CD4-positive, alpha-beta T cell treated with Interleukin-12 subunit alpha and Interleukin-12 subunit beta, for 1 hour (primary cell): ENCODE results near the gene TMEM201.

Experiments used
- DNase-seq: peaks from one replicate; pipeline ENCODE4 v3.0.0-alpha.2; 2020

Gene TMEM201

DNA sequence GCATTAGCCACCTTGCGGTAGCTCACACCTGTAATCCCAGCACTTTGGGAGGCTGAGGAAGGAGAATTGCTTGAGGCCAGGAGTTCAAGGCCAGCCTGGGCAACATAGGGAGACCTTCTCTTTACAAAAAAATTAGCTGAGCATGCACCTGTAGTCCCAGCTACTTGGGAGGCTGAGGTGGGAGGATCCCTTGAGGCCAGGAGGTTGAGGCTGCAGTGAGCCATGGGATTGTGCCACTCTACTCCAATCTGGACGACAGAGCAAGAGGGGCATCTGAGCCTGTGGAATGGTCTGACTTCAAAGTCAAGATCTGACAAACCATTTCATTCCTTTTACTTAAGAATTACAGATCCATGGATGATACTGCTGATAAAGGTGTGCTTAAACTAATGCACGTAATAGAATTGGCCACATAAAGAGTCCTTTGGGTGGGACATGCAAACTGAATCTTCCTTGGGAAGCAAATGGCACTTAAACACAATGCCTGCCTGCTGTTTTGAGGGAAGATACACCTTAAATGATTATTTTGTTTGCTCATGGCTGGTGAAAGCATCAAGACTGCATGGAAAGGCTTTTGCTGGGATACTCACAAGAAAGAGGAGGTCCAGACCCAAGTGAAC, 2.5 kb upstream of the TMEM201 start:
- DNase-seq: no peak

DNA sequence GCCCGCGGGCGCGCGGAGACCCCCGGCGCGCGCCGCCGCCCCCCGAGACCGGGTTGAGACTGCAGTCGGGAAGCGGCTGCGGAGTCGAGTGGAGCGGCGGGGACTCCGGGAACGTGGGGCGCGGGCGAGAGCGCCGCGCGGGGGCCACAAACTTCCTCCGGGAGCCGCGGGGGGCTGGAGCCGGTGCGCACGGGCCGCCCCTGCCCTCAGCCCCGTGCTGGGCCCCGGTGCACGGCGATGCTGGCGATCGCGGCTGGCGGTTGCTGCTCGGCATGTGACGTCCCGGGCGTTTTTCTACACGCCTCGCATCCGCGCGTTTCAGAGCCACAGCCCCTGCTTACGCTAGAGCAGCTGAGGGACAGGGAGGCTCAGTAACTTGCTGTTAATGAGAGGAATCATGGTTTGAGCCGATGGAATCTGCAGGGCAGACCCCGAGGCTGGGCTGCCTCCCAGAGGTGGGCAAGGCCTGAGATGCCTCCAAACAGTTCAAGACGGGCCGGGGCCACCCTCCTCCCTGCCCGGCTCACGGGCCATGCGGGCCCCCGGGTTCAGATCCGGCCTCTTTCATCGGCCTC, 520 bp downstream of the TMEM201 start:
- peak; percentile 41 for DNase-seq

DNA sequence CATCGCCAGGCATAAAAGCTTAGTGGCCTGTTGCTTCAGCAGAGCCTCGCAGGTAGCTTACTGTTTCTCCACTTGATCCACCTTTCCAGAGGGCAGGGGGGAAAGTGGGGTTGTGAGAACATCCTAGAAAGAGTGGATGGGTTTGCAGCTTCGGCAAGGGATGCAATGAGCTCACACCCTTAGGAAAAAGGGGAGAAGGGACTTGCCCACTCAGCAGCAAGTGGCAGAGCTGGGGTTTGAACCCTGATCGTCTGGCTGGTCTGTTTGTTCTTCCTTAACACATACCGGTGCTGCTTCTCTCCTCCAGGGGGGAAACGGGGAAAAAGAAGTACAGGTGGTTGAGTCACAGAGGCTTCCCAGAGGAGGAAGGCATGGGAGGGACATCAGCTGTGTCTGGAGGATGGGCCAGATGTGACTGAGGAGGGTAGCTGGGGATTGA, 1.0 kb downstream of the TMEM201 start:
- no peak for DNase-seq

DNA sequence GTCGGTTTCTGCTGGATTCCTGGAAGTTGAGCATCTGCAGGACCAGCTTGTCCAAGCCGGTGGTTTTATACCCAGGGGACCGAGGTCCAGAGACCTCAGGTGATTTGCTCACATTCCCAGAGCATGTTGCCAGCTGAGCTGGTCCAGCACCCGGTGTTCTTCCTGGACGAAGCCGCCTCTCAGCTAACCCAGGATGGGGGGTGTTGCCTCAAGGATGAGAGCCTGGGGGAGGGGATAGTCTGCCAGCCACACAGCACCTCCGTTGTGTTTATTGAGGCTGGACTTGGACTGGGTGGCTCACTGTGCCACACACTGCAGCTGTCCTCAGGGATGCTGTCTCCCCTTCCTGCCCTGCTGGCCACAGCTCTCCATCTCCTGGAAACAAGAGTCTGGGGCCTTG, 1.5 kb downstream of the TMEM201 start:
- no peak for DNase-seq

DNA sequence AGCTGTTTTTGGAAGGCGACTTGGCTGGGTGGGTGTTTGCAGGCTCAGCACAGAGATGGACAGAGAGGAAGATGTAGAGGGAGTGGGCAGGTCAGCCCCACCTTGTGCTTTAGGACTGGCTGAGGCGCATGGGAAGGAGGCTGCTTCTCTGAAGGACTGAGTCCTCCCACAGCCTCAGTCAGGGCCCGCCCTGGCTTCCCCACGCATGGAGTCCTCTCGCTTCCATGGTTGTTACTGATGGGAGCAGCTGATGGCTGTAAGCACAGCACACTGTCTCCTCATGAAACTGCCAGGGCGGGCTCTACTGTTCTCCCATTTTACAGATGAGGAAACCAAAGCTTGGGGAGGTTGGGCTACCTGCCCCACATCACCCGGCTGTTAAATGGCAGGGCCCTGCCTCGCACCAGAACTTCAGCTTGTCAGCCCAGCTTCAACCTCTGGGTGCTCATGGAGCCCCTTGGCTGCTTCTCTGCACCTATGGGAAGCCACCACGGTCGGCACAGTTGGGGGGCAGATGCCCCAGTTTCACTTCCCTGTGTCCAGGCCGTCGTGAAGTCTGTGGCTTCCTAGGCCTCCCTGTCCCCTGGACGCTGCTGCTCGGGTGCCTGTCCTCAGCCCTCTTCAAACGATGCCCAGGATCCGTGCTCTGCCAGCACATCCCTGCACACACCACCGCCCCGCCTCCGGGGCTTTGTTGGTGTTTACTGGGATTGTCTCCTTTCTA, 2.4 kb downstream of the TMEM201 start:
- no peak for DNase-seq

DNA sequence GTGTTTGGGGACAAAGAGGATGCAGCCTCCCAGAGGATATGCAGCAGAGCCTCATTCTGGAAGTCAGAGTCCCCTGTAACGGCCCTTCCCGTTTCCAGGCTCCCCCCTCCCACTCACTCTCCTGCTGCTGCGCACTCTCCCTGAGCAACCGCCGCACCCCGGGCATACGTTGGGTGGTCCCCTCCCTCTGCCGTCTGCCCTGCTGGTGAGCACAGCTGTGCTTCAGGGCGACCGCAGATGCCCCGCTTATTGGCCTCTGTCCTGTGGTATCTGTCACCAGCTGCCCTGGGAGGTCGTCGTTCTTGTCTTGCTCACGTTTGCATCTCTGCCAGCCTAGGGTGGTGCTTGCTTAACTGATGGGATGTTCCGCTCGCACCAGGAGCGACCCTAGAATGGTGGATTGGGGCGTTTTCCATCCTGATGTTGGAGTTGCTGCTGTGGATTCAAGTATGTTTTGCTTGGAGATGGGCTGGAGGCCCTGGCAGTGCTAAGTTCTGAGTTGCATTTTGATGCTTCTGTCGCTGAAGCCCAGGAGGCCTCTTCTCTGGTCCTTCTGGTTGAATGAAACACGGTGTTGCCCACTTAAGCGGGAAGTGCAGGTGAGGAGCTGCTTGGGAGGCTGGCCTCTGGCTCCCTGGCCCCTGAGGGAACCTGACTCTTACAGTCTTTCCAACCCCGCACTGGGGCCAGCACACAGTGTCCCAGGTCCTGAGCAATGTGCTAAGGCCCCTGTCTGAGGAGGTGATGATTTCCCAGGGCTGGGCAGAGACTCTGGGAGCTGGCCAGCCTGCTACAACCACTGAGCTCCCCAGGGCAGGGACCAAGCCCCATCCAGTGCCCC, 3.2 kb downstream of the TMEM201 start:
- no peak for DNase-seq

DNA sequence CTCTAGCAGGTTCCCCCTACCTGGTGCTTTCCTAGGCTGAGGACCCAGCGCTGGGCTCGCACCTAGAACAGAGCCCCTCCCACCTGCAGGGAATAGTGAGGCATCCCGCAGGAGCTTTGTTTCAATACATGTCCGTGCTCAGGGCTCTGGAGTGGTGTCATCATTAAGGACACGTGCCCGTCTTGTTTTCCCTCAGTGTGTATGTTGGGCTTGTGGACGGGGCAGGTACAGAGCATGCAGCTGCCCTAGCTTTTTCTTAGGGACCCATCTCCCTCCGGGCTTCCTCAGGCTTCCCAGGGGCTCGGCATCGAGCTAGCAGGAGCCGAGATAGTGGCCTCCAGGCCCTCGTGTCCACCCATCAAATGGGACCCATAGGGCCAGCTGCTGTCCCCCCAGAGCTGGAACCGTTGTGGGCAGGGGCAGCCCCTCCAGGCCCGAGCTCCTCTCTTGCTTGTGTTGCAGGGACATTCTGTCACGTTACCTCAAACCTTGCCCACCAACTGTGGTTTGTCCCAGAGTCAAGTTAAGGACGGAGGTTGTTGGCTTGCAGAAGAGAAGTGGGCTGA, 3.9 kb downstream of the TMEM201 start:
- DNase-seq: no peak

DNA sequence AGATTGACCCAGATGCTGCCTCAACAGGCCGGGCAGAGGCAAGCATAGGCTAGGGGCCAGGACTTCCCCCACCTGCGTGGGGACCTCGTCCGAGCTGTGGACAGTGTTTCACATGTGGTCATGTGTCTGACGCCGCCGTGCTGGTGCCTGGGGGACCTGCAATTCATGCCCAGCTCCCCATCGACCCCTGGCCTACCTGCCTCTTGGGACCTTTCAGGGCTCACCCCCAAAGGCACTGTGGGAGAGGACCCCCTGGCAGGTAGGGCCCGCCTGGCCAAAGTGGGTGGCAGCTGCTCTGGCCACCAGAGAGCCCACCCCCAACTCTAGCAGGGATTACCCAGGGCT, 4.4 kb downstream of the TMEM201 start:
- DNase-seq: no peak

DNA sequence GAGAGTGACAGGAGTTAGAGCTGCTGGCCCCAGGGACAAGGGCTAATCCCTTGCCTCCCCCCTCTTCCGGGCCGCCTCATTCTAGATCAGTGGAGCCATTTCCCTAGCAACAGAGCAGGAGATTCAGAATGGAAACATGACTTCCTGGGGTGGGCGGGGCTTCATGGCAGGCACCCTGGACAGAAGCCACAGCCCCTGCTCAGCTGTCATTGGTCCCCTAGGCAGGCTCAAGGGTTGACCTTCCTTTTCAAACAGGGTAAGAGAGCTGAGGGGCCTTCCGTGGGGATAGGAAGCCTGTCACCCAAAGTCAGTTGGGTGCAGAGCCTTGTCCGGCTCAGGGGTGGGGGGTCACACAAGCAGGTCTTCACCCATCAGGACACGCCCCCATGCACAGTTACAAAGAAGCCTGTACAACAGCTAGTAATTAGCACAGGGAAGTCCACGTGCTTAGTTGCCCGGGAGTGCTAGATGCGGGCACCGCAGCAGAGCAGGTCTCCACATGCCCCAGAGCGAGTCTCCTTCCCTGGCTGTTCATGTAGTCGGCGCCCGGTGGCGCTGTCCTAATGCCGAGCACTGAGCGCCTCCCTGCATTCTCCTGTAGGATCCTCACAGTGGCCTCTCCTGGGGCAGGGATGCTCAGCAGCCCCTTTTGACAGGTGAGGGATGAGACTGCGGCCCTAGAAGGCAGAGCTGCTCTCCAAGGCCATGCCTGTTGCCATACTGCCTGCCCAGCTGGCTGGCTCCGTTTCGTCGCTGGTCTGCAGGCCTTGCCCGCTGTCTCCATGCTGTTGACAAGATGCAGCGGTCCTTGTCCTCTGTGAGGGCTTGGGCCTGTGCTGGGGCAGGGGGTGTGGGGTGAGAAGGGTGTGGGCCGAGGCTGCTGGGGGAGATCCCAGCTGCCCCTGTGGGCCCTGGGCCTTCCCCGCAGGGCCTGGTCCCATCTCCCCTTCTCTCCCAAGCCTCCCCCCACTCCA, 5.1 kb downstream of the TMEM201 start:
- DNase-seq: peak; percentile 24

DNA sequence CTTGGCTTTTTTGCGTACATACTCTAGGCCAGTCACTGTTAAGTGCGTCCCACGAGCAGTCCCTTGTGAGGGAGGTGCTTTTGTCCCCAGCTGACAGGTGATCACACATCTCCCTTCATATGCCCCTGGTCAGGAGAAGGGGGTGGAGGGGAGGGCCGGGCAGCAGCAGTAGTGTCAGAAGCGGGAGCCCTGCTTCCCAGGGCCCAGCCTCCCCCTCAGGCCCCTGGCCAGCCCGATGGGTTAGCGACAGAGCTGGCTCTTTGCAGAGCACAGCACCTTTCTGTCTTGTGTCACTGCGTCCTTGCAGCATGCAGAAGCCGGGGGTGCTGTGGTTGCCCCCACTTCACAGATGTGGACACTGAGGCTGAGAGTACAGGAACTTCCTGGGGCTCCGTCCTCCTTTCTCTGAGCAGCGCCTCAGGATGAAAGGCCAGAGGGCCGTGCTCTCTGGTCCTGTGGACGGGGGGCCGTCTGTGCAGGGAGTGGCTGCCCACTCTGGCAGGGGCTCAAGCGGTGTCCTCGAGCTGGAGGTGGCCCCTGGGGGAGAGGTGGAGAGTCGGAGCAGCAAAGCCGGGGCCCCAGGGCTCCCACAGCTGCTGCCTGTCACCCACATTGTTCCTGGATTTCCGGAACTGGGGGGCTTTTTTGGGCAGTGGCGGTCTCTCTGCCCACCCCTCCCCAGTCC, 5.9 kb downstream of the TMEM201 start:
- DNase-seq: no peak

DNA sequence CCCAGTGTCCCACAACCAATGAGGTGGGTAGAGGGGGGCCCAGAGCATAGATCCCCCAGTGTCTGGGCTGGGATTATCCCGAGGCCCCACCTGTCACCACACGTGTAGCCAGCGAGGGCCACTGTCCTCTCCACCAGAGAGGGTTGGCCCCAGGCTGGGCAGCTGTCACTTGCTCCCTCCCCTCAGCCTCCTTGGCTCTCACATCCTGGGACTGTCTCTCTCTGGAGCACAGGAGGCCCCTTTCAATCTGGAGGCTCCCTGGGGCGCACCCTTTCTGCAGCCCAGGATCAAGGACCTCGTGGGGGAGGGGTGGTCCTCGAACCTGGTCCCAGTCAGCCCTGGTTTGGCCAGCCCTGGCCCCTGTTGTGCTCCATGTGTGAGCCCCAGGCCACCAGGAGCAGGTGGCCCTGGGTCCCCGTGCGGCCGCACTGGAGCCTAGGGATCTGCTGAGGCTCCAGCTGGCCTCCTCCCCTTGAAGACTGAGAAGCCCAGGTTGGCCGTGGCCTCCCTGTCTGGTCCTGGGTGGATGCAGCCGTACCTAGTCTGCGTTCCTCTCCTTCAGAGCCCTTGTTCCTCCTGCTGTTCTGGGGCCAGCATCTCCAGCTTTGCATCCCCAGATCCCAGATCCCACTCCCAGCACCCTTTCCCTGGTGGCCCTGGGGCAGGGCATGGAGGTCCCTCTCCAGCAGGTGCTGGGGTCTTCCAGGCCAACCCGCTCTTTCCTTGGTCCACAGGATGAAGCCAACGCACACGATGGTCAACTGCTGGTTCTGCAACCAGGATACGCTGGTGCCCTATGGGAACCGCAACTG, 6.7 kb downstream of the TMEM201 start:
- DNase-seq: no peak

DNA sequence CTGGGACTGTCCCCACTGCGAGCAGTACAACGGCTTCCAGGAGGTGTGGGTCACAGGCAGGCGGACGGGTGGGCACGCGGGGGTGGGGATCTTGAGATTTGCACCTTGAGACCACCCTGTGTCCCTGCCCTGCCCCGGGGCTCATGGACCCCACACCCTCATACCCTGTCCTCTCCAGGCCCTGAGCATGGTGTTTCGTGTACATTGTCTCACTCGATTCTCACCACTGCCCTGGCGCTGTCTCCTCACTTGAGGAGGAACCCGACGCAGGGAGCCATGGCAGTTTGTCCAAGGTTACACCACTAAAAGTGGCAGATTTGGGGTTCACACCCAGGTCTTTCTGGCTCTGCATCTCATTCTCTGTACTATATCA, 7.2 kb downstream of the TMEM201 start:
- no peak for DNase-seq

DNA sequence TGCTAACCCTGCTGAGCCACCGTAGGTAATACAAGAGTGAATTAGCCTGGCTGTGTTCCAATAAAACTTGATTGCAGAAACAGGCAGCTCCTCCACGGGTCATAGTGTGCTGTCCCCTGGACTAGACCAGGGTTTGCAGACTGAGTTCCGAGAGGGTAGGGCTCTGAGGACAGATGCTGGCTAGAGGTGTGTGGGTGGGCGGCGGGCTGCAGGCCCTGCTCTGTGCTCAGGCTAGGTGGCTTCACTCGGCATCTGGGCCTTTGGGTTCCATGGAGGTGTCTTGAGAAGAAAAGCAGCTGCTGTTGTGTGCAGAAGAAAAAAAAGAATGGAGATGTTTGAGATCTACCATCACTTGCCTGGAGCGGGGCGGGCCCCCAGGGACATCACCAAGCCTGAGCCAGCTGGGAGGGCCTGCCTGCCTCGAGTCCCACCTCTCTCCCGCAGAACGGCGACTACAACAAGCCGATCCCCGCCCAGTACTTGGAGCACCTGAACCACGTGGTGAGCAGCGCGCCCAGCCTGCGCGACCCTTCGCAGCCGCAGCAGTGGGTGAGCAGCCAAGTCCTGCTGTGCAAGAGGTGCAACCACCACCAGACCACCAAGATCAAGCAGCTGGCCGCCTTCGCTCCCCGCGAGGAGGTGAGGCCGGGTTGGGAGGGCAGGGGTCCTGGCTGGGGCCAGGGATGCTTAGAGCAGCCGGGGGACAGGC, 7.9 kb downstream of the TMEM201 start:
- no peak for DNase-seq

DNA sequence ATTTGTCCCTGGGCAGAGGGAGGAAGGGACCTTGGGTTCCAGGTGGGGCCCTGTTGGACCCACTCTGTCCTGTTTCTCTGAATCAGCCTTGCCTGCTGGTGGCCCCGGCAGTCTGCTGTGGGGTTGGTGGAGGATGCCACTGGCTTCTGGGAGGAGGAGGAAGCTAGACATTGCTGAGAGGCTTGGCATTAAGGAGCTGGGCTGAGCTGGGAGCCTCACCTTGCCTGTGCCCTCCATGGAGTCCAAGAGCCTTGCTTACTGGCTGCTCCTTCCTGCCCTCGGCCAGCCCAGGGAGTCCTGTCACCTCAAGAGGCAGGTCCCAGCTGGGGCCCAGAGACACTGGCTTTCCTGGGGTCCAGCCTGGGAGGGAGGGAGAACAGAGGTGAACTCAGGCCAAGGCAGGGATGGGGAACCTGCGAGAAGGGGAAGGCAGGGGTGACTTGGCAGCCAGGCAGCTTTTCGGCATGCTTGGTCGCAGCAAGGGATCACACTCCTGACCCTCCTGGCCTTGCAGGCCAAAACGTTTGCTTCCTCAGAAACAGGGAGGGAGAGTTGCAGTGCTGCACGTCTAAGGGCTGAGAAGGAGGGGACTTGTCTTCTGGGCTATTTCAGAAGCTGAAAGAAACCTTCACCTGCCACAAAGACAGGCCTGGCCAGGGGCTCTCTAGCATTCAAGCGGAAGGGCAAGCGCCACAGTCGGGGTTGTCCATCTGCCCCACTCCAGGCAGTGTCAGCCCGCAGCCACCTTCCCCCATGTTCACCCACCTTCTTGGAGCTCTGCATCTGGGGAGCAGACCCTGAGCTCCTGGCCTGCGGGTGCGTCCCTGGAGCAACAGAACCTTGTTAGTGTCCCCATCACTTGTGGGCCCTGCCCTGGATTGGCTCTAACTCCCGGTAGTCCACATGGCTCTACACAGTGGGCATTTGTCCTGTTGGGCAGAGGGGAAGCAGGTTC, 8.9 kb downstream of the TMEM201 start:
- DNase-seq: no peak

DNA sequence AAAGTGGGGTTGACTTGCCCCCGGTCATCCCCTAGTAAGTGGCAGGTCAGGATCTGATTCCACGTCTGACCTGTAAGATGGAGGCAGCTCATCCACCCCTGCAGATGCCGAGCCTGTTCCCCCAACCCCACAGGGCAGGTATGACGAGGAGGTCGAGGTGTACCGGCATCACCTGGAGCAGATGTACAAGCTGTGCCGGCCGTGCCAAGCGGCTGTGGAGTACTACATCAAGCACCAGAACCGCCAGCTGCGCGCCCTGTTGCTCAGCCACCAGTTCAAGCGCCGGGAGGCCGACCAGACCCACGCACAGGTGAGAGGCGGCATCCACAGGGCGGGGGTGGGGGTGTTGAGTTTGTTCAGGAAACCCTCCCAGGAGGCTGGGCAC, 9.6 kb downstream of the TMEM201 start:
- DNase-seq: no peak

DNA sequence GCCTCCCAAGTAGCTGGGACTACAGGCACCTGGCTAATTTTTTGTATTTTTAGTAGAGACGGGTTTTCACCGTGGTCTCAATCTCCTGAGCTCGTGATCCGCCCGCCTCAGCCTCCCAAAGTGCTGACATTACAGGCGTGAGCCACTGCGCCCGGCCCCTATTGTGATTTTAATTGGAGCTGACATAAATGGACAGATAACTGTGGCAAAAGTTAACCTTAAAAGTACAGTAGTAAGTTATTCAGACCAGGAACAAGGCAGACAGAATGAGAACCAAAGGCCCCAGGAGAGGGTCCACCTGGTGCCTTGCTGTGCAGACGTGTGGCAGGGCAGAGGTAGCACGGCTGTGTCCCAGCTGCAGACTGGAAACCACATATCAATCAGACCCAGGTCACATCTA, 11.0 kb downstream of the TMEM201 start:
- DNase-seq: no peak

DNA sequence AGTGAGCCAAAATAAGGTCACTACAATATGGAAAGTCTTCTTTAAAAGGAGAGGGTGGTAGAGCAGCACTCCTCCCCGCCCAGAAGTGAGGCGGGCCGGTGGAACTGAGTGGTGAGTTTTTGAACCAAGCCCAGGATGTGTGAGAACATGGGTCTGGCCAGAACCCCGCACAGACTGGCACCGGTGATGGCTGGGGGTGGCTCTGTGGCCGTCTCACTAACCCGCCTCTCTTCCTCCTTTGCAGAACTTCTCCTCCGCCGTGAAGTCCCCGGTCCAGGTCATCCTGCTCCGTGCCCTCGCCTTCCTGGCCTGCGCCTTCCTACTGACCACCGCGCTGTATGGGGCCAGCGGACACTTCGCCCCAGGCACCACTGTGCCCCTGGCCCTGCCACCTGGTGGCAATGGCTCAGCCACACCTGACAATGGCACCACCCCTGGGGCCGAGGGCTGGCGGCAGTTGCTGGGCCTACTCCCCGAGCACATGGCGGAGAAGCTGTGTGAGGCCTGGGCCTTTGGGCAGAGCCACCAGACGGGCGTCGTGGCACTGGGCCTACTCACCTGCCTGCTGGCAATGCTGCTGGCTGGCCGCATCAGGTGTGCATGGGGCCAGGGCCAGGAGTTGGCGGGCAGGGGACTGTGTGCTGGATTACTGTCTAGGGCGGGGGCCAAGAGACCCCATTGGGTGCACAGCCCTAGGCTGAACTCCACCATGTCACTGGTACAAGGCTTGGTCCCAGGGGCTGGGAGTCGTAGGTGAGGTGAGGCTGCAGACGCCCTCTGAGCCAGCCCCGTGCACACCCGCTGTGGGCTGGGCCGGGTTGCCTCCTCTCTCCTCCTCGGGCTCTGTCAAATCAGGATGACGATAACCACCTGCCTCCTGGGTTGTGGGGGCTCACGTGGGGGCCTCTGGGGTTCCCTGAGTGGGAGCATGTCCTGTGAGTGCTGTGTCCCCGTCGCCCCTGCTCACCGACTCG, 12.4 kb downstream of the TMEM201 start:
- no peak for DNase-seq
